ENCODE measurements around the gene SETBP1.

The SETBP1 gene

GRCh38 chr18:44677933-44678332 lies 2.8 kb upstream of the SETBP1 start (continued):
- TF ChIP-seq TSHZ2 (CRISPR knock-in tag; IDR thresholded peaks at IDR 0.05), result no peak

- ATAC-seq, result no peak
- TF ChIP-seq BACH2 (CRISPR knock-in tag; IDR thresholded peaks at IDR 0.05; ENCODE audit: borderline replicate concordance) (no peak), CSRNP3 (CRISPR knock-in tag; IDR thresholded peaks at IDR 0.05) (no peak), PATZ1 (CRISPR knock-in tag; IDR thresholded peaks at IDR 0.05; ENCODE audit: borderline replicate concordance) (no peak), ARNTL (CRISPR knock-in tag; IDR thresholded peaks at IDR 0.05; ENCODE audit: borderline replicate concordance, low read depth) (no peak), ZNF70 (CRISPR knock-in tag; IDR thresholded peaks at IDR 0.05) (no peak), GLIS3 (CRISPR knock-in tag; IDR thresholded peaks at IDR 0.05) (no peak), TSHZ2 (CRISPR knock-in tag; IDR thresholded peaks at IDR 0.05) (no peak), CREB5 (CRISPR knock-in tag; IDR thresholded peaks at IDR 0.05; ENCODE audit: low read depth) (no peak)
These were observed 2.0 kb upstream of the SETBP1 start for GRCh38 chr18:44678725-44679055.

GRCh38 chr18:44679056-44679913 lies 1.4 kb upstream of the SETBP1 start:
- no peak for TF ChIP-seq ISL1 (CRISPR knock-in tag; IDR thresholded peaks at IDR 0.05)
- no peak for TF ChIP-seq BACH2 (CRISPR knock-in tag; IDR thresholded peaks at IDR 0.05; ENCODE audit: borderline replicate concordance)
- TF ChIP-seq GLIS3 (CRISPR knock-in tag; IDR thresholded peaks at IDR 0.05), result peak; percentile 81; the same call in 1 of the 2 replicates
- ATAC-seq, result peak; percentile 88

- no peak for ATAC-seq
- no peak for TF ChIP-seq TOX (CRISPR knock-in tag; IDR thresholded peaks at IDR 0.05; ENCODE audit: borderline replicate concordance)
- no peak for TF ChIP-seq TCF4 (CRISPR knock-in tag; IDR thresholded peaks at IDR 0.05; ENCODE audit: borderline replicate concordance)
- no peak for TF ChIP-seq CSRNP3 (CRISPR knock-in tag; IDR thresholded peaks at IDR 0.05)
- no peak for TF ChIP-seq PATZ1 (CRISPR knock-in tag; IDR thresholded peaks at IDR 0.05; ENCODE audit: borderline replicate concordance)
- TF ChIP-seq ARNTL (CRISPR knock-in tag; IDR thresholded peaks at IDR 0.05; ENCODE audit: borderline replicate concordance, low read depth), result no peak
- no peak for TF ChIP-seq BACH2 (CRISPR knock-in tag; IDR thresholded peaks at IDR 0.05; ENCODE audit: borderline replicate concordance)
- no peak for TF ChIP-seq ZFP3 (CRISPR knock-in tag; IDR thresholded peaks at IDR 0.05)
- TF ChIP-seq ZNF8 (CRISPR knock-in tag; IDR thresholded peaks at IDR 0.05), result no peak
- no peak for TF ChIP-seq OSR1 (CRISPR knock-in tag; IDR thresholded peaks at IDR 0.05)
- TF ChIP-seq ZNF70 (CRISPR knock-in tag; IDR thresholded peaks at IDR 0.05), result no peak
- TF ChIP-seq ZFP30 (CRISPR knock-in tag; IDR thresholded peaks at IDR 0.05), result no peak
- no peak for TF ChIP-seq POU6F1 (CRISPR knock-in tag; IDR thresholded peaks at IDR 0.05; ENCODE audit: borderline replicate concordance, low read depth)
These were observed 795 bp upstream of the SETBP1 start for GRCh38 chr18:44679914-44680272.

All from SK-N-SH treated with all-trans-retinoic acid at 6 μM for 48 hours (cell line).